ENCODE results near the gene PSME2. TPM values are rescaled to one million over a fixed set of nuclear protein-coding genes. Genes with fewer than 3 reads are reported as not detected.

Gene PSME2
- total RNA-seq, 4 donors from 2014 or later: 13.7 to 53.2 (median 21.5) TPM

GRCh38 chr14:24098927-24099813 lies 47.2 kb downstream of the PSME2 start:
- intact Hi-C loops (cut with DNase I; ENCODE audit: low total_unique reads): no loop called here
- peak in 1 of 2 donors; percentile 9 for DNase-seq
- no peak for ATAC-seq

DNA sequence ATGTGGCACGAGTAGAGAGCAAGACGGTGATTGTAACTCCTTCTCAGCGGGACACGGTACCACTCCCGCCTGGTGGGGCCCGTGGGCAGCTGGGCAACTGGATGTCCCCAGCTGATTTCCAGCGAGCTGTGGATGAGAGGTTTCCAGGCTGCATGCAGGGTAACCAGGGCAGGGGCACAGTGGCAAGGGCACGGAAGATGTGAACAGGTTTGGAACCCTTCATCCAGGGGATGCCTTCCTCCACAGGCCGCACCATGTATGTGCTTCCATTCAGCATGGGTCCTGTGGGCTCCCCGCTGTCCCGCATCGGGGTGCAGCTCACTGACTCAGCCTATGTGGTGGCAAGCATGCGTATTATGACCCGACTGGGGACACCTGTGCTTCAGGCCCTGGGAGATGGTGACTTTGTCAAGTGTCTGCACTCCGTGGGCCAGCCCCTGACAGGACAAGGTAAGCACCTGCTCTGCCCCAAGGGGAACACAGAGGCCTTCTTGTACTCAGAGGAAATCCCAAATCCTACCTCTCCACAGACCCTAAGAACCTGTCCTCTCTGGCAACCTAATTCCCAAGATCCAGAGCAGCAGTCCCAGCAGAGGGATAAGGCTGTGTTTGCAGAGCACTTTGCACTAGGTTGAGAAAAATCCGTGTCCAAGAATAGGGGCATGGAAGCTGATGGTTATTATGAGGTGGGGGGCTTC lies 48.0 kb downstream of the PSME2 start:
- DNase-seq: no peak
- Histone ChIP-seq H3K4me3 (no peak overlapping the region), H3K27me3 (no peaks in the 10 kb centered on the region), H3K9me3 (no peaks in the 10 kb centered on the region), H3K27ac (no peak overlapping the region), H3K36me3 (no peaks in the 10 kb centered on the region), H3K4me1 (peaks cover 10 to 13% of the 10 kb centered on the region in 2 donors)
- in situ Hi-C loops (cut with MboI; ENCODE audit: low sequenced_read_pairs in 4 of 4) (no loop called here), intact Hi-C loops (cut with DNase I; ENCODE audit: low total_unique reads) (no loop called here)
- no peak for ATAC-seq
- TF ChIP-seq, protein P1, sequence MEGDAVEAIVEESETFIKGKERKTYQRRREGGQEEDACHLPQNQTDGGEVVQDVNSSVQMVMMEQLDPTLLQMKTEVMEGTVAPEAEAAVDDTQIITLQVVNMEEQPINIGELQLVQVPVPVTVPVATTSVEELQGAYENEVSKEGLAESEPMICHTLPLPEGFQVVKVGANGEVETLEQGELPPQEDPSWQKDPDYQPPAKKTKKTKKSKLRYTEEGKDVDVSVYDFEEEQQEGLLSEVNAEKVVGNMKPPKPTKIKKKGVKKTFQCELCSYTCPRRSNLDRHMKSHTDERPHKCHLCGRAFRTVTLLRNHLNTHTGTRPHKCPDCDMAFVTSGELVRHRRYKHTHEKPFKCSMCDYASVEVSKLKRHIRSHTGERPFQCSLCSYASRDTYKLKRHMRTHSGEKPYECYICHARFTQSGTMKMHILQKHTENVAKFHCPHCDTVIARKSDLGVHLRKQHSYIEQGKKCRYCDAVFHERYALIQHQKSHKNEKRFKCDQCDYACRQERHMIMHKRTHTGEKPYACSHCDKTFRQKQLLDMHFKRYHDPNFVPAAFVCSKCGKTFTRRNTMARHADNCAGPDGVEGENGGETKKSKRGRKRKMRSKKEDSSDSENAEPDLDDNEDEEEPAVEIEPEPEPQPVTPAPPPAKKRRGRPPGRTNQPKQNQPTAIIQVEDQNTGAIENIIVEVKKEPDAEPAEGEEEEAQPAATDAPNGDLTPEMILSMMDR (IDR thresholded peaks at IDR 0.05 in 4 of 5, conservative IDR thresholded peaks at IDR 0.05 in 1 of 5): no peak

More at GRCh38 chr14:24098927-24099813, 47.2 kb downstream of the PSME2 start:
- in situ Hi-C loops (cut with MboI; ENCODE audit: low sequenced_read_pairs in 4 of 4): no loop called here
- no peak overlapping the region for H3K4me3 ChIP-seq
- no peak overlapping the region for H3K27ac ChIP-seq
- peaks cover 9 to 10% of the 10 kb centered on the region in 2 donors for H3K4me1 ChIP-seq
- TF ChIP-seq, protein P1 (IDR thresholded peaks at IDR 0.05 in 4 of 5, conservative IDR thresholded peaks at IDR 0.05 in 1 of 5): no peak
- TF ChIP-seq POLR2A (IDR thresholded peaks at IDR 0.05): no peak
- no peaks in the 10 kb centered on the region for H3K27me3 ChIP-seq
- no peaks in the 10 kb centered on the region for H3K36me3 ChIP-seq
- no peaks in the 10 kb centered on the region for H3K9me3 ChIP-seq

DNA sequence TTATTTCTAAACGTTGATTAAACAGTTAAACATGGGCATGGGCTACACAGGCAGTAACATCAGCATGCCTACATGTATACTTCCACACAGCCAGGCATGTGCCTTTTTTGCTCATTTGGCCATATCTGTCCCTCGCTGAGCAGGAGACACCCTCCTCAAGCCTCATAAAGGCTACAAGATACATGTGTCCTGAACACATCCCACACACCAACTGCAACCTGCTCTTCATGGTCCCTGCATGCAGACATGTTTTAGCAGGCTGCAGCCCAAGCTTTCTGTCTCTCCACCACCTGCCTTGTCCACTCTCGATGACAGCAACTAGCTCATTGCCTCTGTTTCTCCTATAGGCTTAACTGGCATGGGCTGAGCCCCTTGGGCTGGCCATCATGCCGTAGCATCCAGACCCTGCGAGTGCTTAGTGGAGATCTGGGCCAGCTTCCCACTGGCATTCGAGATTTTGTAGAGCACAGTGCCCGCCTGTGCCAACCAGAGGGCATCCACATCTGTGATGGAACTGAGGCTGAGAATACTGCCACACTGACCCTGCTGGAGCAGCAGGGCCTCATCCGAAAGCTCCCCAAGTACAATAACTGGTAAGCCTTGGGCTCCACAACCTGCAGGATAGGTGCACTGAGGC lies 49.7 kb downstream of the PSME2 start:
- peaks cover 10 to 14% of the 10 kb centered on the region in 2 donors for H3K4me1 ChIP-seq
- DNase-seq (no peak), ATAC-seq (no peak)
- no peaks in the 10 kb centered on the region for H3K36me3 ChIP-seq
- TF ChIP-seq, protein P1 (IDR thresholded peaks at IDR 0.05 in 4 of 5, conservative IDR thresholded peaks at IDR 0.05 in 1 of 5): no peak
- TF ChIP-seq POLR2A (IDR thresholded peaks at IDR 0.05): no peak
- intact Hi-C loops (cut with DNase I; ENCODE audit: low total_unique reads): no loop called here
- H3K4me3 ChIP-seq: no peak overlapping the region
- H3K9me3 ChIP-seq: no peaks in the 10 kb centered on the region
- in situ Hi-C loops (cut with MboI; ENCODE audit: low sequenced_read_pairs in 4 of 4): no loop called here
- no peak overlapping the region for H3K27ac ChIP-seq
- H3K27me3 ChIP-seq: no peaks in the 10 kb centered on the region

DNA sequence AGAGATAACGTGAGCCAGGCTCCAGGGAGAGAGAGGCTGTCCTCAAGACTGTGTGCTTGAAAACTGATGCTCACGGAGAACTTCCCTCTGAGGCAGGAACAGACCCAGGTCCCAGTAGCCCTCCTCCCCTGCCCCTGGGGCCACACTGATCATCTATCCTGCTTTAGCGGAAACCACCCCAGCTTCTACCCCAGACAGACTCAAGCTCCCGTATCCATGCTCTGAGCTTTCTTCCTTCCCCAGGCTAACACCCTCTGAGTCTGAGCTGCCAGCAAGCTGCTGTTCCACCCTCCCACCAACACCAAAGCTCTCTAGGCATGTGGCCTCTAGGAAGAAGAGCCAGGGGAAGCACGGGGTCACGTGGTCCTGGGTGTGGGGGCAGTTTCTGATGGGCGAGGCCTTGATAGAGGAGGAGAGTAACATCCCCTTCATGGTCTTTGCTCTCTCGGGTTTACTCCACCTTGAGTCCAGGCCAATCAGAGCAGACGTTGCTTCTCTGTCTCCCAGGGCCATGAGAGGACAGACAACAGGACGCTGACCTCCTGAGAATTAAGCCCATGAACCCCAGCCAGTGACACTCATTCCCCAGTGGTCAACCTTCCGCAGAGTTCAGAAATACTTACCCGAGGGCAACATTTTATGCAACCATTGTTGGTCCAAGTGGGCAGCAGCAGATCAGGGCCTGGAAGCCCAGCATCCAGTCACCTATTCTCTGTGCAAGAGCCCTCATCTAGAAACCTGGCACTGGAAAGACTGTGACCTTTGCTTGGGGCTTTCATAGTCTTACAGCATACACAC lies 50.9 kb downstream of the PSME2 start:
- no peak for TF ChIP-seq POLR2A (IDR thresholded peaks at IDR 0.05)
- TF ChIP-seq, protein P1 (IDR thresholded peaks at IDR 0.05 in 4 of 5, conservative IDR thresholded peaks at IDR 0.05 in 1 of 5): no peak
- intact Hi-C loops (cut with DNase I; ENCODE audit: low total_unique reads) (loop anchor here (2.0 kb wide), 2 partner anchors 19 to 65 kb away; partner anchors contain the start of genes DCAF11, IRF9 and NRL), in situ Hi-C loops (cut with MboI; ENCODE audit: low sequenced_read_pairs in 4 of 4) (no loop called here)
- peak in 1 of 2 donors; percentile 37 for DNase-seq
- H3K9me3 ChIP-seq: no peaks in the 10 kb centered on the region
- H3K4me1 ChIP-seq: peaks cover 10 to 14% of the 10 kb centered on the region in 2 donors
- peak overlapping the region; percentile 75 to 97 (median 90) for H3K4me3 ChIP-seq
- H3K27ac ChIP-seq: peak overlapping the region; percentile 83 to 88 (median 88)
- H3K36me3 ChIP-seq: no peaks in the 10 kb centered on the region
- no peak for ATAC-seq
- no peaks in the 10 kb centered on the region for H3K27me3 ChIP-seq

All from gastrocnemius medialis (tissue), 4 donors.